Measurements from ENCODE around the gene DNAI1.
A peak's percentile ranks its signal among the peaks of the same experiment; 100 is the strongest.
"Not testable (repeated sequence)": the region's sequence is repeated elsewhere in the genome, so short reads cannot be mapped to it uniquely, and the experiment has no call there.

The DNAI1 gene

DNA sequence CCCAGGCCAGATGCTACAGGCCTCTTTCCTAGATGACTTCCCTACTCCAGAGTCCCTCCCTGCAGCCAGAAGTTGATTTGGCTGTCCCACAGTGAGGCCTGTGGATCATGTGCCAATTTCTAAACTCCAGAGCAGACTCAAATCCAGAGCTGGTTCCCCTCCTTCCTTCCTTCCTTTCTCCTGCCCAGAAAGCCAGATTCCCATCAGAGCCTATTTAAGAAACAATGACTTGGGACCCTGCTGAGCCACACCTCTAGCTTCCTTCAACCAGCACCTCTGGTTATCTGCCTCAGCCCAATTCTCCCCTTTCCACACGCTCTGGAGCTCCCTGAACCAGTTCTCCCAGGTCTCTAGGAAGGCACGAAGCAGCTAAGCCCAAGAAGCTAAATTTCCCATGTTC, 7.5 kb upstream of the DNAI1 start:
- no peak for DNase-seq (ENCODE audit: low spot score)

DNA sequence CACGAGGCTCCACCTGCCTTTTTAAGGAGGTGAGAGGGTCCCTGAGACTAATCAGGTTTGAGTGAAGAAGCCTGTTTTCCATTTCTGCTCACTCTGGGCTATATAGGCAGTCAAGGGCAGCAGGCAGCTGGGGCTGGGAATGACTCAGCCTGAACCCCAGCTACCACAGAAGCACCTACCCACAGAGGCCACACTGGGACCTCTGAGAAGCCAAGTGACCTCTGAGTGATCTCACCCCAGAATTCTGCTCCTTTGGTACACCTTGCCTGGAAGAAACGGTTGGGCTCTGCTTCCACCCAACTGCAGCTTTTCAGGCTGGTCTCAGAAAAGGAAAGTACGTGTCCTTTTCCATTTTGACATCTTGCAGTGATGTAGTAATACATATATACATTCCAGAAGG, 7.1 kb upstream of the DNAI1 start:
- DNase-seq (ENCODE audit: low spot score), result no peak

DNA sequence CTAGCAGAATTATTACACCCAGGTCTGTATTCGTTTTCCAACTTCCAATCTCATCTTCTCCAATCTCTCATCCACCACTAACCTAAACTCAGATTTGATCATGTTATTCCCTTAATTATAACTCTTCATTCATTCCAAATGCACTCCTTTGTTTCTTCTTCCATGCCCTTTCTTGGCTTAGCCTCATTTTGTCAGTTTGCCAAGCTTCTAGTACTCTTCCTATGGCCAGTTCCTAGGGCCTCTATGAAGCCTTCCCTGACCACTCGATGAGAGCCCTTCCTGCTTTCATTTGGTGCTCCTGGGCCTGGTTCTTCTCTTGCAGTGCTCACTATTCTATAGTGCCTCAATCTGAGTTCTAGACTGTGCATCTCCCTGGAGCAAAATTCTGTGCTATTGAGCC, 6.0 kb upstream of the DNAI1 start:
- DNase-seq (ENCODE audit: low spot score), result no peak

DNA sequence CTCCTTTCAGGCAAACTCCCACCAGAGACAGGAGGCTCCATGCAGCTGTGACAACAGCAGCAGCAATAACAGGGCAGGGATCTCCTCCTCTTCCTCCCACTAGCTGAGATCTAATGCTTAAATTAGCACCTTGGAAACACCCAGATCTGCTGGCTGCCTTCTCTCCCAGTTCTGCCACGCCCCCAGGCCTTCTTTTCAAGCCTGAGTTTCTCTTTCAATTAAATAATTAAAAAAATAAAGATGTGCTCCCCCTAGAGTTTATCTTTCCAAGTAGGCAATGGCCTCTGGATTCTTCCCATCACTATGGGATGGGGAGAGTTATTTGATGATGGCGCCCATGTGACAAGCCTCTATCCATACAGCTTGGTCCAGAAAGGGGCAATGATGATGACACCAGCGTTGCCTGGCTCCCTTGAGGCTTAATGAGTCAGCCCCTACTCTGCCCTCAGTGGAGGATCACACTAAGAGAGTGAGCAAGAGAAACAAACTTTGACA, 4.0 kb upstream of the DNAI1 start:
- DNase-seq (ENCODE audit: low spot score), result peak; percentile 53

DNA sequence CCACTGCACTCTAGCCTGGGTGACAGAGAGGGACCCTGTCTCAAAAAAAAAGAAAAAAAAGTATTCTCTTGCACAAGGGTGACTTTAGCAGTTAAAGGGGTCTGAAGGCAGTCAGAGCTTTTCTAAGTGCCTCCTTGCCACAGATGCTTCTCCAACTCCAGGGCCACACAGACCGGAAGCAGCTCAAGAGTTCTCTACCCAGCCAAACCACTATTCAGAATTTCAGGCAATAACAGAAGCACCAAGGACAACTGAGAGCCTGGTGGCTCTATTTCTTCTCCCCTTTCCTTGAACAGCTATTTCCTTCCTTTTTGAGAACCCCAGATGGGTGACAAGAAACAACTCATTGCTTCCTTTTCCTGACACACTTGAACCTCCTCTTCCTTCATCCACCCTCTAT, 2.5 kb upstream of the DNAI1 start:
- no peak for DNase-seq (ENCODE audit: low spot score)

DNA sequence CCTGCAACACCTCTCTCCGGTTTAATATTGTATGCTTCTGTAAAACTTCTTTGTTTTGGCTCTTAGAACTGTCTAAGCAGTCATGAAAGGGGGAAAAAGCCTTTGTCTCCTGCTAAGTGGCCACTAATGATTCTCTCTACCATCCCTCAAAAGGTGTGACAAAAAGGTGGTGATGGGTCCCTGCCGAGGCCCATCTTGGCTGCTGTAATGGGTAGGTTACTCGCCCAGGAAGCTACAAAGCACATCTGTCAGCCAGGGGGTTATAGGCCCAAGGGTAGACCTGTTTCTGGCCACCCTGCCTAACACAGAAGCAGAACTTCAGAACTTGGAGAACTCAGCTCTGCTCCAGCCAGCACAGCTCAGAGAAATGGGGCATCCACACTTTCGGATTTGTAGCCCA, 1.9 kb upstream of the DNAI1 start:
- no peak for DNase-seq (ENCODE audit: low spot score)

DNA sequence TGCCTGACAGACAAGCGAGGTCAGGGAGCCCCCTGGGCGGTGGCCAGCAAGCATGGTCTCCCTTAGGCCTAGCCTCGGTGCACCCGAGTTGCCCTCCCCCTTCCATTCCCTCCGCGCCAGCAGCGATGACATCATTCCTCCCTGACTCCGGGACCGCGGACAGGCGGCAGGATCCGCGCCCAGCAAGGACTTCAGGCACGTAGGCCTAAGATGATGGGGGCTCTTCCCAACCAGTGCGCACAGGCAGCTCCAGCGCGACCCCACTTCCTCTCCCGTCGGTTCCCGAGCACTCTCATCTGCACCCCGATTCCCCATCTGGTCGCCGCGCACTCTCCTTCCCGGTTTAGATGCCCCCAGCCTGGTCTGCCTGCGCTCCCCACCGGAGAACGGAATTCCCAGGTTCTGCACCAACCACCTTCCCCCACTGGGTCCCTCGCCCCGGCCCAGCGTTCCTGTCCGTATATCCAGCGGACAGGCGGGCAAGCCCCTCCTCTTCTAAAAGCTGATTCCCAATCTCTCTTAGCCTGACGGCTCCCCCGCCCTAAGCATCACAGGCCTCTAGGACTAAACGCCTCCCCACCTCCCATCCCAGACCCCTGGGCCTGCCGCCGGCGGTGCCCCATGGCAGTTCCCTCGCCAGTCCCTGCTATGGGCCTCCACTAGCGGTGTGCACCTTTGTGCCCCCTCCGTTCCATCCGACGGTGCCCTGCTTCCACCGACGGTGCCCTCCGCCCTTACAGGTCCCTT, 1.2 kb upstream of the DNAI1 start:
- peak; percentile 76 for DNase-seq (ENCODE audit: low spot score)

DNA sequence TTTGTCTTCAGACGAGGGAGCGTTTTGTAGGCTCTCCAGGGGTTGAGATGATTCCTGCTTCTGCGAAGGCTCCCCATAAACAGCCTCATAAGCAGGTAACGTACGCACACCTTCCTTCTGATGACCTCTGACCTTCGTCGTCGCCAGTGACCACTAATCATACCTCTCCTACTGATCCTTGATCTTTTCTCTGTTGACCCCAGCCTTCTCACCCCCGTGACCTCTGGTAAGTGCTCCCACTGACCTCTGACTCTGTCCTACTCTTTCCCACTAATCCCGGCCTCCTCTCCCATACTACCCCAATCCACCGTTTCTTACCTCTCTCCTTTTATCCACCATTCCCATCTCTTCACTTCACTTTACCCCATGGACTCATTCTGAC, 345 bp downstream of the DNAI1 start:
- DNase-seq (ENCODE audit: low spot score), result no peak

DNA sequence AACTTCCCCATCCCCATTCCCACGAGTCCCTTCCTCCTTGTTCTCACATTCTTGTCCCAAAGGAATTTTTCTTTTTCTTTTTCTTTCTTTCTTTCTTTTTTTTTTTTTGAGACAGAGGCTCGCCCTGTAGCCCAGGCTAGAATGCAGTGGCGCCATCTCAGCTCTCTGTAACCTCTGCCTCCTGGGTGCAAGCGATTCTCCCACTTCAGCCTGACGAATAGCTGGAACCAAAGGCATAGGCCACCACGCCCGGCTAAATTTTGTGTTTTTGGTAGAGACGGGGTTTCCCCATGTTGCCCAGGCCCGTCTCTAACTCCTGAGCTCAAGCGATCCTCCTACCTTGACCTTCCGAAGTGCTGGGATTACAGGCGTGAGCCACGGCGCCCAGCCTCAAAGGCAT, 751 bp downstream of the DNAI1 start:
- no peak for DNase-seq (ENCODE audit: low spot score)

DNA sequence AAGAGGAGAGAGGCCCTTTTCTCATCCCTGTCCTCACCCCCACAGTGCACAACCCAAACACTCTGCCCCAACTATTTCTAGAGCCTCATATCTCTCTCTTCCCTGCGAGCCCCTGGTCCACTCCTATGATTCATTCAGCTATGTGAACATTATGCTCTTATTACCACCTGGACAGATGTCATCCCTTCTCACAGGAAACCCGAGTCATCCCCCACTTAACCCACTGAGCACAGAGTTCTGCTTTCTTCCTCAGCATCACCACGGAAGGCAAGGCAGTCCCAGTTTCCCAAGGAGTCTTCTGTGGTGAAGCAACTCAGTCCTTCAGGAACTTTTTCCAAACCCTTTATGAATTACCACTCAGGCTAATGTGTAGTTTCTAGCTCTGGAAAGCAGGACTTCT, 1.3 kb downstream of the DNAI1 start:
- no peak for DNase-seq (ENCODE audit: low spot score)

DNA sequence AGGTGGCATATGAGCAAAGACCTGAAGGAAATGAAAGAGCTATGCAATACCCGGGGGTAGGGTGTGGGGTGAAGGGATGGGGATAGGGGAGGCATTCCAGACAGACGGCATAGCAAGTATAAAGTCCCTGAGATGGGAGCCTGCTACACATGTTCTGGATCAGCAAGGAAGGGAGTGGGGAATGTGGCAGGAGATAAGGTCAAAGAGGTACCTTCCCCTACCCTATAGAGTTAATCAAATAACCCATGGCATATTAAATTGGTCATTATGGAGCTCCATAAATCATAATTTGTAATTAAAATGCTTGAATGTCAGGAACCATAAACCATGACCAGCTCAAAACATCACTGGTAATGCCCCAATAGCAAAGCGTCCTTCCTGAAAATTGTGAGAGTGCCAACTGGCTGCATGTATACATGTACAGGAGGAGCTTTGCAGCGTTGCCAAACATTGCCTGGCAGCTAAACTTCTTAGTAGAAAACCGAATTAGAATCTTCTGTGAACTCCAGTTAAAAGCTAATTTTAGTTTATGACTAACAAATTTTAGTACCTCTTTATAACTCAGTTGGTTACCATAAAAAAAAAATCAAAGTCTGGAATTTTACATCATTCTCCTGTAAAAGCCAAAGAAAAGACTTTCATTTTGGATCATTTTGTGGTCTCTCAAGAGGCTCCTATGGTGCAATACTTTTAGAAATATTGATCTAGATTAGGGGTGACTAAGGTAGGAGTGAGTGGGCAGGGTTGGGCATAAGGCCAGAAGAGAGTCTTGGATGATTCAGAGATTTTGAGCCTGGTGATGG, 4.7 kb downstream of the DNAI1 start:
- peak; percentile 75 for DNase-seq (ENCODE audit: low spot score)

DNA sequence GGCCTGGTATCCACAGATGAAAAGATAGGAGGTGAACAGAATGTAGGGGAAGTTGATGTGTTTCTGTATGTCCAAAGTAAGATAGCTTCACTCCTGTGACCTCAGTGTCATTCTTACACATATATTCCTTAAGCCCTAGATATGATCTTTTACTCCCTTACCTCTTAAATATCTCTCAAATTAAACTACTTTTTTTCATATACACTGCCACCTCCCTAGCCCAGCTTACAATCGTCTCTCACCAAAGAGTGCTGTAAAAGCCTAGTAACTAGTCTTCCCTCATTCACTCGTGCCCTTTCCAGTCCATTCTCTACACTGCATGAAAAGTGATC, 5.3 kb downstream of the DNAI1 start:
- DNase-seq (ENCODE audit: low spot score), result no peak

DNA sequence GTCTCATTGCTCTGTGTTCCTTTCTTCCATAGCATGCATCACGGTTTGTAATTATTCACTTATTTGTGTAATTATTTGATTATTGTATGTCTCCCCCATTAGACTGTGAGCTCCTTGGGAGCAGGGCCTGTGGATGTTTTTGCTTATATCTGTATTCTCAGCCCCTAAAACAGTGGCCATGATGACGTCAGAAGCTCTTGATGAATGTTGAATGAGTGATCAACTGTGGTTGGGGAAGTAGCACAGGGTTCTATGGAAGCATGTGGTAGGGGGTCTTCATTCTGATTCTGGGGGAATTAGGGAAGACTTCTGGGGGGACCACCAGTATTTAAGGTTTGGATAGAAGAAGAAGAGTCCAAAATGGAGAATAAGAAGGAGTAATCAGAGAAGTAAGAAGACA, 6.0 kb downstream of the DNAI1 start:
- no peak for DNase-seq (ENCODE audit: low spot score)

DNA sequence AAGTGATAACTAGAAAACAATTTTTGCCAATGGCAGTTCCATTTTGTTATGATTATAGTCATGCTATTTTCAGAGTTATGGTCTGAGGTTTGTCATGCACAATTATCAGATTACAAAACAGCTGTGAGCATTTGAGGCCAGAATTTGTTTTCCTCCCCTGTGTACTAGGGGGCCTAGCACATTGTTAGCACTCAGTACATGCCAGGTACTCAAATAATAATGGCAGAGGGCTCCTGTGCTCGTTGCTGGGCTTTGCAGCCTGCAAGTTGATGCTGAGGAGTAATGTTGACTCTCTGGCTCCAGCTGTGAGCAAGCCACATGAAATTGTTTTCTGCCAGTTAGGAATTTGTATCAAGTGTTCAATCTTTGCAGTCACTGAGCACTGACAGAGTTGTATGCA, 6.9 kb downstream of the DNAI1 start:
- no peak for DNase-seq (ENCODE audit: low spot score)

DNA sequence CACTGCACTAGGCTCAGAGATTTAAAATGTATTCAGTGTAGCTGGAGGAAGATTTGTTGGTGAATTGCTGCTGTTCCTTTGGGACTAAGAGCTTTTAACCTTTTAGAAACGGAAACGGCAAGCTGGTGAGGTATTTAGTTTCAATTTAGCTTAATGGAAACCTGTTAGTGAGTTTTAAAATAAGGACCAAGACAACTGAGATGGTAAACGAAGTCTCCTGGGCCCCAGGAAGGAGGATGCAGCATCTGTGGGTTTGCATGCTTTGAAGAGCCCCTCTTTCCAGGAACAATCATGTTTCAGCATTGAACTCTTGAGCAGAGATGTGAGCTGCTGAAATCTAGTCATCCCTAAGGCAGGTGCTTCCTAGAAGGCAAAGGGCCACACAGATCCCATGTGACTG, 16.5 kb downstream of the DNAI1 start:
- DNase-seq (ENCODE audit: low spot score), result no peak

DNA sequence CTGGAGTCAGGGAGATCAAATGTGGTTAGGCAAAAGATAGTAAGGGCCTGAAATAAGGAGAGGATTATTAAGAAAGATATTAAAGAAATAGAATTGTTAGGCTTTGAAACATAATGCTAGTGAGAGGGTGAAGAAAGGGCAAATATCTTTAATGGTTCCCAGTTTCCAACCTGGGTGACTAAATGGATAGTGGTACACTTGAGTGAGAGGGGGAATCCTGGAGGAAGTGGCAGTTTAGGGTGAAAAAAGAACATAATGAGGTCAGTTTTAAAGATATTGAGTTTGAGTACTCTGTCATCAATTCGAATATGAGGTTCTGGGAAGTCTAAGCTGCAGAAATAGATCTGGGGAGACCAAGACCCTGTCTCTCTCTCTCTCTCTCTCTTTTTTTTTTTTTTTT, 18.9 kb downstream of the DNAI1 start:
- no peak for DNase-seq (ENCODE audit: low spot score)

DNA sequence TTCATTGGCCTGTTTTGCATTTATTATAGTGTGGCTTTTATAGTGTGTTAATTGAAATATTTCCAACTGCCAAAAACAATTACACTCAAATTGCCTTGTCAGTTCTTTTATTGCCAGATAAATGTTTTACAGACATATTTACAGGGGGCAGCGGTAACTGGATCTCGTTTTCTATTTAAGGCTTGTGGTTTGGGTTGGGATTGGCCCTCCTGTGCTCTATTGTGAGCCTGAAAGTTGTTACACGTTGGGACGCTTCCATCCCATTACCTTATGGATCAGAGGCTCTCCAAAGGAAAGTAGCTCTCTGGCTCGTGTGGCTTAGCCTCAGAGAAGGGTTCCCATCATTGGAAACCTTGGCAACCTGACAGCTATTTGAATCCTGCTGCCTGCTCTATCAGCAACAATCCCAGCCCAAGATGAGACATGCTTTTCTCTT, 20.8 kb downstream of the DNAI1 start:
- DNase-seq (ENCODE audit: low spot score), result no peak

DNA sequence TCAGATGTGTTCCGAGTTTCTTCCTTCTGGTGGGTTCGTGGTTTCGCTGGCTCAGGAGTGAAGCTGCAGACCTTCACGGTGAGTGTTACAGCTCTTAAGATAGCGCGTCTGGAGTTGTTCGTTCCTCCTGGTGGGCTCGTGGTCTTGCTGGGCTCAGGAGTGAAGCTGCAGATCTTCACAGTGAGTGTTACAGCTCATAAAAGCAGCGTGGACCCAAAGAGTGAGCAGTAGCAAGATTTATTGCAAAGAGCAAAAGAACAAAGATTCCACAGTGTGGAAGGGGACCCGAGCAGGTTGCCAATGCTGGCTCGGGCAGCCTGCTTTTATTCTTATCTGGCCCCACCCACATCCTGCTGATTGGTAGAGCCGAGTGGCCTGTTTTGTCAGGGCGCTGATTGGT, 23.0 kb downstream of the DNAI1 start:
- not testable (repeated sequence) for DNase-seq (ENCODE audit: low spot score)

DNA sequence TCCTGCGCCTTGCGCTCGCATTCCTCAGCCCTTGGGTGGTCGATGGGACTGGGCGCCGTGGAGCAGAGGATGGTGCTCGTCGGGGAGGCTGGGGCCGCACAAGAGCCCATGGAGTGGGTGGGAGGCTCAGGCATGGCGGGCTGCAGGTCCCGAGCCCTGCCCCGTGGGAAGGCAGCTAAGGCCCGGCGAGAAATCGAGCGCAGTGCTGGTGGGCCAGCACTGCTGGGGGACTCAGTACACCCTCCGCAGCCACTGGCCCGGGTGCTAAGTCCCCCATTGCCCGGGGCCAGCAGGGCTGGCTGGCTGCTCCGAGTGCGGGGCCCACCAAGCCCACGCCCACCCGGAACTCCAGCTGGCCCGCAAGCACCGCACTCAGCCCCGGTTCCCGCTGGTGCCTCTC, 24.1 kb downstream of the DNAI1 start:
- DNase-seq (ENCODE audit: low spot score), result not testable (repeated sequence)

DNA sequence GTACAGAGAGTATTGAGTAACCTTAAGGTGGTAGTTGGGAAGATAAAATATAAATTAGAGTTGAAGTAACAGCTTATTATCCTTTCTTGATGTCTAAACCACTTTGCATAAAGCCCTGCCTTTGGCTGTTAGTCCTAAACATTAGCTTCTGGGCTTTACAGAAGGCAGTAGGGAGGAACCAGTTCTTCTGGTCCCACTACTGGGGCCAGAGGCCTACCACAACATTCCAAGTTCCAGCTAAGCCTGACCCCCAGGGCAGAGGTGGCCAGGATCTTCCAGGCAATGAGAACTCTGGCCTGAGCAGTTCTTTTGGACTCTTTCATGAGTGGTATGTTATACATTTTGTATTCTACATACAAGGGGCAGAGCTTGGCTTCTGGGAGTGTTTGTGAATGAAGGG, 26.1 kb downstream of the DNAI1 start:
- no peak for DNase-seq (ENCODE audit: low spot score)

DNA sequence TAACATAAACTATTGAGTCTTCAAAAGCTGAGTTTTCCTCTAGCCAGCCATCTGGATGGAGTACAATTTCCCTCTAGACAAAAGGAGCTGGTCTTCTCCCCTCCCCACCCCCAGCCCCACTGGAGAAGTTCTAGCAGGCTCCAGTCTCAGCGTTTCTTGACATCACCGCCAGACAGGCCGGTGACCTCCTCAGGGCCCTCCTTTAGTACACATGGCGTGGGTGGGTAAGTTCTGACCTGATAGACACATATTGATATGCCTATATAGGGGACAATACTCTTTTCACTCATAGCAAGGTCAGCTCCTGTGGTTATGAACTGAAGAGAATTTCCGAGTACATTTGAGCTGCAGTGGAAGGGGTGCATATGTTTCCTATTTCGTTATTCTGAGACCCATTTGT, 27.2 kb downstream of the DNAI1 start:
- DNase-seq (ENCODE audit: low spot score), result no peak

DNA sequence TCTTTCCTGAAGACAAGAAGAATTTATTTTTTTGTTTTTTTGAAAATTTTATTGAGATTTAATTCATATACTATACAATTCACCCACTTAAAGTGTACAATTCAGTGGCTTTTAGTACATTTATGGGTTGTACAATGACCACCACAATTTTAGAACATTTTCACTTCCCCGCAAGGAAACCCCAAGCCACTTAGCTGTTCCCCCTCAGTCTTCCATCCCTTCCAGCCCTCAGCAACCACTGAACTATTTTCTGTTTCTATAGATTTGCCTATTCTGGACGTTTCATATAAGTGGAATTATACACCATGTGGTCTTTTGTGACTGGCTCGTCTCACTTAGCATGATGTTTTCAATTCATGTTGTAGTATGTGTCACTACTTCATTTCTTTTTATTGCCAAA, 28.0 kb downstream of the DNAI1 start:
- DNase-seq (ENCODE audit: low spot score), result no peak

DNA sequence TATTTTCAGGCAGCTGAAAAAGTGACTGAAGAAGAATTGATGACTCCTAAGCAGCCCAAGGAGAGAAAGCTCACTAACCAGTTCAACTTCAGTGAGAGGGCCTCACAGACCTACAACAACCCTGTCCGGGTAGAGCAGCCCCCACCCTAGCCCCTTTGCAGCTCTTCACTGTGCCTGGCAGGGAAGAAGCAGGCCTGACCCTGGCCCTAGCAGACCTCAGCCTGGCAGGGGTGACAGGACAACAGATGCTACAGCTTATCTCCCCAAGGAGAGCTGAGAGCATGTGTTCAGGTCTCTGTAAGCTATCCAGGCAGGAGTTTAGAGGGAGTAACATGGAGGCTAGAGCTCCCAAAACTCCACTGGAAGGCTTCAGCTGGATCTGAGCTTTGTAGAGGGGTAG, 31.8 kb downstream of the DNAI1 start:
- no peak for DNase-seq (ENCODE audit: low spot score)

DNA sequence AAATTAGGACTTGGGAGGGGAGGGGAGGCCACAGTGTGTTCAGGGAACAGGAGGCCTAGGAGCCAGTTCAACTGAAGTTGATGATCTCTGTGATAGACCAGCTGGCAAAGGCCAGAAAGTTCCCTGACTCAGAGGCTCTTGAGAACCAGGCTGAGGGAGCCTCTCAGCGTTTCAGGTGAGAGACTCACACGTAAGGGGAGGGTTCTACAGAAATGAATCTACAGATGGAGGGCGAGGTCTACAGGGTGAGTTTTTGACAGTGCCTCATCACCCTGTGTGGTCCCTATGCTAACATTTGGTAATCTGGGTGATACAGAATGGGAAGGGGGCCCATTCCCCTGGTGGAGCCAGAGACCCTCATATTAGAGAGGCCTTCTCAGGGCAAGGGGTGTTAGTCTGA, 32.2 kb downstream of the DNAI1 start:
- no peak for DNase-seq (ENCODE audit: low spot score)

Measured in AG08395 (cell line).